GM10266 (cell line): ENCODE results near the gene SLC46A2.

ENCODE experiments used
- DNase-seq: peaks from one replicate; pipeline ENCODE4 v3.0.0; 2012; ENCODE audit errors: extremely low spot score
- TF ChIP-seq, protein P1 (sequence below): IDR thresholded peaks from 2 replicates; pipeline ENCODE4 v1.5.1; 2012; ENCODE audit warnings: mild to moderate bottlenecking, low read depth; ENCODE audit not compliant: control insufficient read depth, insufficient read depth; ENCODE audit errors: missing control alignments

Gene SLC46A2

DNA sequence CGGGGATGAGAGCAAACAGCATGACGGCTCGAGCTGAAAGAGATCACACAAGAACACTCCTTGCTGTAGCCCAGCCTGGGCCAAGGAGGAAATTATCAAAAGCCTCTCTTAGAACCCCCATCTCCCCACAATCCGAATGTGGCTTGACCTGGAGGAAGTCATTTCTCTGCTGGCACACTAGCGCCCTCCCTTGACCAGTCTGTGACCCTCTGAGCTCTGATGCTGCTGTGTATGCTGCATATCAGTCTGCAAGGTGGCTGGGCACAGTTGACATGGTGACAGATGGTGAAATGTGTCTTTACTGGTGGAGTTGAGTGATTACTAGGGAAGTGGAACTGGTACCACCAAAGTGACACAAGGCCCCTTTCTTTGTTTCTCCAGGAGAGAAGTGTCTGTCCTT is 3.3 kb downstream of the SLC46A2 start:
- no peak for DNase-seq
- TF ChIP-seq, protein P1, sequence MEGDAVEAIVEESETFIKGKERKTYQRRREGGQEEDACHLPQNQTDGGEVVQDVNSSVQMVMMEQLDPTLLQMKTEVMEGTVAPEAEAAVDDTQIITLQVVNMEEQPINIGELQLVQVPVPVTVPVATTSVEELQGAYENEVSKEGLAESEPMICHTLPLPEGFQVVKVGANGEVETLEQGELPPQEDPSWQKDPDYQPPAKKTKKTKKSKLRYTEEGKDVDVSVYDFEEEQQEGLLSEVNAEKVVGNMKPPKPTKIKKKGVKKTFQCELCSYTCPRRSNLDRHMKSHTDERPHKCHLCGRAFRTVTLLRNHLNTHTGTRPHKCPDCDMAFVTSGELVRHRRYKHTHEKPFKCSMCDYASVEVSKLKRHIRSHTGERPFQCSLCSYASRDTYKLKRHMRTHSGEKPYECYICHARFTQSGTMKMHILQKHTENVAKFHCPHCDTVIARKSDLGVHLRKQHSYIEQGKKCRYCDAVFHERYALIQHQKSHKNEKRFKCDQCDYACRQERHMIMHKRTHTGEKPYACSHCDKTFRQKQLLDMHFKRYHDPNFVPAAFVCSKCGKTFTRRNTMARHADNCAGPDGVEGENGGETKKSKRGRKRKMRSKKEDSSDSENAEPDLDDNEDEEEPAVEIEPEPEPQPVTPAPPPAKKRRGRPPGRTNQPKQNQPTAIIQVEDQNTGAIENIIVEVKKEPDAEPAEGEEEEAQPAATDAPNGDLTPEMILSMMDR = peak; percentile 35

DNA sequence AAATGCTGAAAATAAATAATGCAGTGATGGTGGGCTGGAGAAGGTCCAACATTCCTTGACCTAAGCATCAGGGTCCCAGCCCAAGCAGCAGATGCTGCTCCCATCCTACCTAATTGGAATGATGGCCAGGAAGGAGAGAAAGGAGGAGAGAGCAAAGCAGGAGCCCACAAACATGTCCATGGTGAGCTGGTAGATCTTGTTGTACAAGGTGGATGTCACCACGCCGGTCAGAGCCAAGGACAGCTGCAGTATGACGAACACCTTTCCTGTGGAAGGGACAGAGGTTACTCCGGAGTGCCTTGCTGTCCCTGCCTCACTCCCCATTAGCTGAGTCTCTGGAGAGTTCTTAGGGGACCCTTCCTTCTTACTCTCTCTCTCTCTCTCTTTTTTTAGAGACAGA is 4.3 kb downstream of the SLC46A2 start:
- no peak for DNase-seq

DNA sequence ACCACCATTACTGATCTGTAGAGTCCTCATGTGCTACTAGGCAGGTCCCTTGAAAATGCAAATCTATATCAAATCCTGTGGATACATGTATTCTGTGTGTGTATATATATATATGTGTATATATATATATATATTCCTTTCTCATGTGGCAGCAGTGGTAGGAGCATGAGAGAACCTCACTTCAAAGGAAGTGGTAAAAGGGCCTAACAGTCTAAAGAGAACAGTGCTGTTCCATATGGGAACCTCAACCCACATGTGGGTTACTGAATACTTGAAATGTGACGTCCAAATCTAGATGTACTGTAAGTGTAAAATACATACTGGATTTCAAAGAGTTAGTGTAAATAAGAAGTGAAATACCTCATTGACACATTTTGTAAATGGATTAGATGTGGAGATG is 5.4 kb downstream of the SLC46A2 start:
- TF ChIP-seq, protein P1 = no peak
- DNase-seq = no peak

More for the DNA sequence above, 4.3 kb downstream of the SLC46A2 start:
- TF ChIP-seq, protein P1 = no peak

DNA sequence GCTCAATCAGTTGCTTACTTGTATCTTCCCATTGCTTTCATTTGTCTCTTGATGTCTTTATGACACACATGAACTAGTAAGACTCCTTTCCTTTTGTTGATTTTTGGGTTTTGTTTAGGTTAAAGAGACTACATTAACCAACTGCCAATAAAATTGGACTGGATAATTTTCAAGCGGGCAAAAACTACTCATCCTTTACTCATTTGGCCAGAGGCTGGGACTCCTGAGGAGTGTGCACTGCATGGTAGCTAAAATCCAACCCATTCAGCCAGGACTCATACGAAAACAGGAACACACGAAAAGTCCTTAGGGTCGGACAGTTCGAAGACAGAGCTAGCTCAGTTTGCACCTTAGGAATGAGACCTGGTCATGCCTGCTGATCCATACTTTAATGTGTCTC is 6.0 kb downstream of the SLC46A2 start:
- TF ChIP-seq, protein P1 = no peak

DNA sequence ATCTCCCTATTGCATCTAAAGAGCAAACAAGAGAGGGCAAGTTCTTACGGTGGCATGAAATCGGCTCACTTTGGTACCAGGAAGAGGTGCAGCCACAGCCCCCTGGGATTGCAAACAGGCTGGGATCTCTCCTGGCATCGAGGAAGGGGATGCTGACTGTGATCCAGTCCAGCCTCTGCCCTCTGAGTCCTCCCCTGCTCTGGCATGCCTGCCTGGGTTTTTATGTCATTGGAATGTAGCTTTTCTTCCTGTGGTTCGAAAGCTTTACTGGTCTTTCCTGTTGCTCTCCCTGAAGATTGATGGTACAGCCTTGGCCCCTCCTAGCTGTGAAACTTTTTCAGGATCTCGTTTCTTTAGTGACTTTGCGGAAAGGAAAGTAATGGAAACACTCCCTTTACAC is 6.6 kb downstream of the SLC46A2 start:
- no peak for DNase-seq
- TF ChIP-seq, protein P1 = no peak

More for the DNA sequence above, 6.0 kb downstream of the SLC46A2 start:
- DNase-seq = no peak

DNA sequence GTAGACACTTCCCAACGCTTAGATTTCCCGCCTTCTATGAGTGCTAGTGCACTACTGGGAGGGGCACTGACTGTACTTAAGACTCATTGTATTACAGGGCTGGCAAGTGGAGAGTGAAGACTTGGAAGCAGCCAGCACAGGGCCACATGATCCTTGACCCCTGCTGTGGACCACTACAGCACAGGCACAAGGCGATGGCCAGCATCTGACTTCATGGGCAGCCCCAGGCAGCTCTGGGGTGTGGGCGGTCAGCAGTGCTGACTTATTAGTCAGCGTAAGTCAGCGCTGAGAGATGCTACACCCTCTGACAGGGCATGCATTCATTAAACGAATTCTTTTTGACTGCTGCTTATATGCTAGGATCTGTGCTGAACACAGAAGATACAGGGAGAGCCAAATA is 9.3 kb downstream of the SLC46A2 start:
- TF ChIP-seq, protein P1 = no peak
- no peak for DNase-seq

DNA sequence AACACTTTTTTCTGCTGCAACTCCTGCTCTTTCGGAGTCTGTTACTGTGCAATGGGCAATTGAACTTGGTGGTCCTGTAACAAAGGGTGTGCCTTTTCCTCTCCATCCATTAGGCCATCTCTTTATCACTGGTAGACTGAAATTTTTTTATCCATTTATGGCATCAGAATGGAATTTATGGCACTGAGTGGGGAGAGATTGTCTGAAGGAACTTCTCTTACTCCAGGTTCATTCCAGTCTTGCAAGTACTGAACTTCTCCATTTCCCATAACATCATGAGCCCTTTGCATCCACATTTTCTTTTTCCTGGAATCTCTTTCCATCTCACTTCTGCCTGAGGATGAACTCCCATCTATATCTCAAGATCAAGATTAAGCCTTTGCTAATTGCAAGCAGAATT is 10.0 kb downstream of the SLC46A2 start:
- TF ChIP-seq, protein P1 = no peak
- no peak for DNase-seq
